HUDEP-2 (cell line): ENCODE data around the gene RIMKLB.
"Not testable (repeated sequence)": the region's sequence is repeated elsewhere in the genome, so short reads cannot be mapped to it uniquely, and the experiment has no call there.

Experiments used
- DNase-seq, 76 experiments: peaks; one replicate each; lab custom pipeline; 2025; ENCODE audit not compliant: unreplicated experiment in 76 of 76; lab: John Stamatoyannopoulos, UW

Gene RIMKLB

GRCh38 chr12:8689681-8690080 is 8.1 kb upstream of the RIMKLB start:
- DNase-seq, result no peak

- DNase-seq, result no peak
Observed at GRCh38 chr12:8692573-8692972, 5.2 kb upstream of the RIMKLB start.

- no peak for DNase-seq
Observed at GRCh38 chr12:8695116-8695515, 2.7 kb upstream of the RIMKLB start.

GRCh38 chr12:8696442-8697090 is 1.2 kb upstream of the RIMKLB start:
- DNase-seq, result no peak

GRCh38 chr12:8697120-8697475 is 693 bp upstream of the RIMKLB start:
- DNase-seq, result peak in 19 of 76 experiments; percentile 7 to 54 (median 22)

- DNase-seq, result peak in 16 of 76 experiments; percentile 7 to 34 (median 18)
Observed at GRCh38 chr12:8698132-8698851, 501 bp downstream of the RIMKLB start.

GRCh38 chr12:8698879-8699278 is 1.1 kb downstream of the RIMKLB start:
- no peak for DNase-seq

GRCh38 chr12:8699714-8700113 is 1.9 kb downstream of the RIMKLB start:
- DNase-seq, result peak in 2 of 76 experiments; percentile 2 to 7

- no peak for DNase-seq
Observed at GRCh38 chr12:8701046-8701660, 3.4 kb downstream of the RIMKLB start.

GRCh38 chr12:8702159-8702558 is 4.4 kb downstream of the RIMKLB start:
- DNase-seq, result no peak

GRCh38 chr12:8709124-8709830 is 11.5 kb downstream of the RIMKLB start:
- peak in 3 of 76 experiments; percentile 3 to 16 (median 16) for DNase-seq

- DNase-seq, result no peak
Observed at GRCh38 chr12:8712572-8712971, 14.8 kb downstream of the RIMKLB start.

GRCh38 chr12:8722286-8722800 is 24.6 kb downstream of the RIMKLB start:
- DNase-seq, result no peak

- DNase-seq, result no peak
Observed at GRCh38 chr12:8734873-8735381, 37.1 kb downstream of the RIMKLB start.

GRCh38 chr12:8742501-8742900 is 44.7 kb downstream of the RIMKLB start:
- DNase-seq, result no peak

- not testable (repeated sequence) for DNase-seq
Observed at GRCh38 chr12:8743121-8743520, 45.3 kb downstream of the RIMKLB start.

GRCh38 chr12:8745631-8746030 is 47.8 kb downstream of the RIMKLB start:
- not testable (repeated sequence) for DNase-seq

- no peak for DNase-seq
Observed at GRCh38 chr12:8746046-8746445, 48.3 kb downstream of the RIMKLB start.

GRCh38 chr12:8760076-8760475 is 62.3 kb downstream of the RIMKLB start:
- not testable (repeated sequence) for DNase-seq

- not testable (repeated sequence) for DNase-seq
Observed at GRCh38 chr12:8762701-8763100, 64.9 kb downstream of the RIMKLB start.

GRCh38 chr12:8766121-8766520 is 68.3 kb downstream of the RIMKLB start:
- not testable (repeated sequence) for DNase-seq
